ENCODE measurements around the gene MAP3K4. TPM values are rescaled to one million over a fixed set of nuclear protein-coding genes. Genes with fewer than 3 reads are reported as not detected.
"Not testable (repeated sequence)": the region's sequence is repeated elsewhere in the genome, so short reads cannot be mapped to it uniquely, and the experiment has no call there.

MAP3K4 gene
- total RNA-seq, 1 donor from 2014 or later: 42.4 TPM

- intact Hi-C loops (cut with micrococcal nuclease): no loop called here
Observed at GRCh38 chr6:161117308-161117707, 125.7 kb downstream of the MAP3K4 start.

GRCh38 chr6:161117942-161118341, 126.4 kb downstream of the MAP3K4 start:
- intact Hi-C loops (cut with micrococcal nuclease): no loop called here

- intact Hi-C loops (cut with micrococcal nuclease): not testable (repeated sequence)
Observed at GRCh38 chr6:161123319-161123718, 131.8 kb downstream of the MAP3K4 start.

- intact Hi-C loops (cut with micrococcal nuclease): loop anchor here (5.0 kb wide), 1 partner anchor 147 kb away; the partner anchor contains the start of gene AGPAT4
Observed at GRCh38 chr6:161125591-161125990, 134.0 kb downstream of the MAP3K4 start.

DNA sequence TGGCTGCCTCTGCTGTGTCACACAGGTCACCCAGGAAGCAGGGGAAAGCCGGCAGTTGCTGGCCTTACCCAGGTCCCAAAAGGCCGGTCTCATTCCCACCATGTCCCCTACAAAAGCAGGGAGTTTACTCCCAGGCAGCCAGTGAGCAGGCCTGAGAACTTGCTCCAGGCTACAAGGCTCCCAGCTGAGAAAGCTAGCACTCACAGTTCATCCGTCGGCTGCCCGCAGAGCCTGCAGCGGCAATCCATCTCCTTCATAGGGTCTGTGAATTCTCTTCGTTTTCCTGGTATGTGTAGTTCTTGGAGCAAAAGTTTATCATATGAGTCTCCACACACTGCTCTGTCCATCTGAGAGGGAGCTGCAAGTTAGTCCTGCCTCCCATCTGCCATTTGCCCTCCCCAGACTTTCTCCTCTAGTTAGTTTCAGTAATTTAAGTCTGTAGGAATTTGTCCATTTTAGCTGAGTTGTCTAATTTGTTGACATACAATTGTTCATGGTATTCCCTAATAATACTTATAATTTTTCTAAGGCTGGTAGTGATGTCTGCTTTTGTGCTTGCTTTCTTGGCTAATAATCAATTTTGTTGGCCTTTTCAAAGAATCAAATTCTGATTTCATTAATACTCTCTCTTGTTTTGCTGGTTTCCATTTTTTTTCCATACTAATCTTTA, 135.6 kb downstream of the MAP3K4 start:
- intact Hi-C loops (cut with micrococcal nuclease): loop anchor here (5.0 kb wide), 1 partner anchor 145 kb away; the partner anchor contains the start of gene AGPAT4

- intact Hi-C loops (cut with micrococcal nuclease): loop anchor here (1.0 to 5.0 kb wide), 3 partner anchors 17 to 144 kb away; partner anchors contain the start of gene AGPAT4
Observed at GRCh38 chr6:161128230-161128629, 136.7 kb downstream of the MAP3K4 start.

DNA sequence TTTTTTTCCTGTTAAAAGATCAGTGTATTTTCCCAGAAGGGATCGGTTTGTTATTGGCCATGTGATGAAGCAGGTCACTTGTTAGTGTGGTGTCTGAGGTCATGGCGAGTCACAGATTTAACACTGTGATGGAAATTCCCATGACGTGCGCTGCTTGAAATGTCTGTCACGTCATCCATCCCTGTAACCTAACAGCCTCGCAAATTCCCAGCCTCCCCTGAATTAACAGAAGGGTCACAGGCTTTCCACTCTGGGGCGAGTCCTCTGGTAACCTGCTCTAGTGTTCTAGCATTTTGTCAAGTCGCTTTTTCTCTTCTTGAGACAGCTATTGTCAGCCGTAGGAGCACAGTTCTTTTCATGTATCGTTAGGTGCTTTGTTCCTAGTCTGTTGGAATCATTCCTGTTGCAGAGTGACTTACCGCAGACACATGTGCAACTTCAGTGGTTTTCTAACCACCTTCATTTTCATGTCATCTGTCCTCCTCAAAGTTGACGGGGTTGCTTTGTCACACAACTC, 137.2 kb downstream of the MAP3K4 start:
- intact Hi-C loops (cut with micrococcal nuclease): loop anchor here (1.0 to 5.0 kb wide), 3 partner anchors 17 to 144 kb away; partner anchors contain the start of gene AGPAT4

DNA sequence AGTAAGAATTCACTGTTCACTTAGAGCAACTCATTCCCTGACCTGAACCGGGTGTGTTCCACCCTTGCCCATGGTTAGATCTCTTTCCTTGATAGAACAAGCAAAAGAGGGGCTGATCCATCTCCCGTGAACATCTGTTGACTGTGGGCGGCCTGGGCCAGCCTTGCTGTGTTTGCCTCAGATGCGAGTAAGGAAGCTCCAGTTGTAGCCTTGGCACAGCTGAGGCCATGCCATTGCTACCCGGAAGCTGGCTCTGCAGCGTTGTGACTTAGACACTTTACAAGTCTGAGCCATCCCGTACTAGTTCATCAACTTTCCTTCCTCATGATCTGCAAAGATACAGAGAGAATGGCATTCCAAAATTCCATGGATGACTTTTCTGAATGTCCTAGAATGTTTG, 139.0 kb downstream of the MAP3K4 start:
- intact Hi-C loops (cut with micrococcal nuclease): no loop called here

GRCh38 chr6:161130967-161131766, 139.6 kb downstream of the MAP3K4 start:
- intact Hi-C loops (cut with micrococcal nuclease): no loop called here

DNA sequence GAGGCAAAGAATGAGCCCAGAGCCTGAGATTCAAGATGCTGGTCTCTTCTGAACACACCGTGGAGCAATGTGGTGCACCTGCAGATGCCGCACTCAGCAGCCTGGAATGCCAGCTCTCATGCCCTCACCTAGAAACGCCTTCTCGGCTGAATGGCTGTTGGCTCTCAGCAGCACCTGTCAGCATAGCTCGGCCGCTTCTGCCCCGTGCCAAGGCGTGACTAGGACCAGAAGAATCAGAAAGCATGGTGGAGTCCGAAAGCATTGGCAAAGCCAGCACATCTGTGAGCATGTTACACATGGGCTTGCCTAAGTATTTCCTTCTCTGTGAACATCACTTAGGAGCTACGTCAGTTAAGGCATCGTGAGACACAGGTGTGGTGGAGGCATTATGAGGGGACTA, 140.8 kb downstream of the MAP3K4 start:
- intact Hi-C loops (cut with micrococcal nuclease): no loop called here

DNA sequence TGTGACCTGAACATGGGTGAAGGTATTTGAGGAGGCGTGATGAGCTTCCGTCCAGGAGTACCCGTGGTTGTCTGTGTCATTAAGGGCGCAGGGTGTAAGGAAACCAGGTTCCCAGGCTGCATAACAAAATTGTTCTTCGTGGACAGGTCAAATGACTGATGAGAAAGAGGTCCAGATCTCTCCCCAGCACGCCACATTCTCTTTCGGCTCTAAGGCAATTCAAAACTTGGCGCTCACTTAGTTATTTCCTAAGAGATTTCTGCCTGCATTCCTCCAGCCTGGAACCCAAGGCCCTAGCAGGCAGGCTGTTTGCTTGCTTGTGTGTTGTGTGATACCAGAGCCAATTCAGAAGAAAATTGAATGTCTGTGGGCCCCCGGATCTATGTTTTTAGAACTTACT, 142.4 kb downstream of the MAP3K4 start:
- intact Hi-C loops (cut with micrococcal nuclease): no loop called here

DNA sequence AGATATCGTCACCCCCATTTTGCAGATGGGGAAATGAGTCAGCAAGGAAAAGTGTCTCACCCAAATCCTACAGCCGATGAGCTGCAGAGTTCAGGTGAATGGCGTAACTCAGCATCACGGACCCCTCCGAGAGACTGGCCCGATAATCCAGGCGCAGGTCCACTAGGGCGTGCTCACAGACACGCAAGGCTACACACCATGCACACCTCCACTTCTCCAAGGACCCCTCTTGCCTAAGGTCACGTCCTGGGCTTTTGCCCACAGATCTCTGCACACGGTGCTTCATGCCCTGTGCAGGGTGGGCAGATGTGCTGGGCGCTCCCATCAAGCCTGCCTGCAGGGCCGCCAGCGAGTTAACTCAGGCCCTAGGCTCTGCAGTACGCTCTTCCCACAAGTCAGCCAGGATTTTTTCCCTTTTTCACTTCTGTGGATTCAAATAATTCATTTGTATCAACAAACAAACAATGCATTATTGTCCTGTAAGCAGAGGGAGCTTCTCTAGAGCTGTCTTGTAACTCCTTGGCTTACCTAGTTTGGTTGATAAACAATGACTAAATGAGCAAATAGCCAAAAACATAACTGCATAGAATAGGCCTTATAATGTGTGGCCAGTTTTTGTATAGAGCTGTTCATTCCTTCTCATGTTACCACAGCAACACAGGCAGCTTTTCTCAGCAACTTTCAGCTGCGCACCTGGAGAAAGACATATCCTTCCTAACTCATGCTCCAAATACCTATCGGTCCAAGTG, 143.2 kb downstream of the MAP3K4 start:
- intact Hi-C loops (cut with micrococcal nuclease): no loop called here

GRCh38 chr6:161135695-161136591, 144.4 kb downstream of the MAP3K4 start:
- intact Hi-C loops (cut with micrococcal nuclease): no loop called here

DNA sequence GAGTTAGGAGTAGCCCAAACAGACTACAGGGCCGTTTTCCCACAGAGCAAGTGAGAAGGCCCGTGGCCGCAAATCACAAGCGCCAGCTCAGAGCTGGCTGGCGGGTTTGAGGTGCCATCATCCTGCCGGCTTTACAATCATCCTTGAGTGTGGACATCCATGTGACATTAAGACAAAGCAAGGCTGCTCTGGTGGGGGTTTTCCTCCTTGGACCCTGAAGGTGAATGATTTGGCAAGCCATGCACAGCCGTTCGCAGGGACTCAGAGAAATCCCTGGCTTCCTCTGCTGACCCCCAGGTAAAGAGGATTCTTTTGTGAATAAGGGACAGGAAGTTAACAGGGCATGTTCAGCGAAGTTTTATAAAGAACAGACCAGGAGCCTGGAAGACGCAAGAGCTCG, 145.1 kb downstream of the MAP3K4 start:
- intact Hi-C loops (cut with micrococcal nuclease): no loop called here

GRCh38 chr6:161137320-161137719, 145.8 kb downstream of the MAP3K4 start:
- intact Hi-C loops (cut with micrococcal nuclease): no loop called here

DNA sequence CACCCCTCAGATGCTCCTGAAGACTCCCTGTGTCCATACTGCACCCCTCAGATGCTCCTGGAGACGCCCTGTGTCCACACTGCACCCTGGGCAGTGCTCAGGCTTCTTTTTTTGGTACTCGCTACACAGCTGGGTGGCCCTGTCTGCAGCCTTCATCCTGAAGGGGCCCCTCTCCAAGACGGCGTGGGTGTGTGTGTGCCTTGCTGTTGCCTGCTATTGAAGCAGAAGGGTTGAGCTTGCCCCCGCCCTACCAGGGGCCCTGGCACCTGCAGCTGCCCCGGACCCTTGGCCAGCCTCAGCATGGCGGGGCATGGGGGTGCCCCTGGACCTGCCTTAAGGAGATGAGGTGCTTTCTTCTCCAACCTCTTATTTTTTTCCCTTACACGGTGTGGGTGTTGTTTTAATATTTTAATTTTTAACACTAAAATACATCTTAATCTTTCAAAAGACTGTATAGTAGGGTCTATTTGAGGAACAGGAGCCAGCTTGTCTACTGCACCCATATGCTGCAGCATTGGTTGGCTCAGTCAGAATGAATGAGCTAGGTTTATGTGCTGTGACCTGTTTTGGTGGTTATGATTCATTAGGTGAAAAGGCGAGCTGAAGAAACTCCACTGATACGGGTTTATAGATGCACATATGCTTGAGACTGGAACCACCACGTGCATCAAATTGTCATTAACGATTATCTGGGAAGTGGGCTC, 146.4 kb downstream of the MAP3K4 start:
- intact Hi-C loops (cut with micrococcal nuclease): no loop called here

- intact Hi-C loops (cut with micrococcal nuclease): no loop called here
Observed at GRCh38 chr6:161138543-161139303, 147.2 kb downstream of the MAP3K4 start.

DNA sequence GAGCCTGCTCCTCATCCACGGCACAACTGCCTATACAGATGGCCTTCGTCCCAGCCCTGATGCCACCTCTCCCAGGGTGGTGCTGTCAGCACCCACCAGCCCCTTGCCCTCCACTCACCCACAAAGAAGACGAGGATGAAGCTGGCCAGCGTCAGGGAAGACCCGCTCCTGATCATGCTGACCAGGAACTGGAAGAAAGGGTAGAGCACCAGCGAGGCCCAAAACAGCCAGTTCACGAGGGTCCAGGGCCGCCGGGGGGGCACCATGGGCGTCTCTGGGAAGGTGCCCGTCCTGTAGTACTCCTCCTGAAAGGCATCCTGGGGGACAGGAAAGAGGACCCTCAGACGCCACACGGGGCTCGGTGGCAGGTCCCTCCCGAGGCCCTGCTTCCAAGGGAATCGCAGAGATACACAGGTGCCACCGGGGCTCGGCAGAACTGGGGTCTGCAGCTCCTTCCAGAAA, 147.8 kb downstream of the MAP3K4 start:
- intact Hi-C loops (cut with micrococcal nuclease): no loop called here

All from T-helper 1 cell treated with Interleukin-12 subunit alpha and Interleukin-12 subunit beta and Interleukin-4 antibody, amounts not matched to agents 30 ng/mL and 1 ng/mL, for 36 hours (primary cell).